Measurements from ENCODE around the gene AHNAK.

Gene AHNAK

GRCh38 chr11:62591448-62592145 lies 45.0 kb upstream of the AHNAK start, which contains the start of gene TUT1 (continued):
- TF ChIP-seq PBX3 (CRISPR knock-in tag; IDR thresholded peaks at IDR 0.05) = 0 out of 2 replicates have a peak, but pooled peaks have one; percentile 51
- no peak for TF ChIP-seq ZNF148 (tag by site-specific recombination; IDR thresholded peaks at IDR 0.05; ENCODE audit: borderline replicate concordance)
- peak; percentile 72 for TF ChIP-seq ZBTB8A (tag by site-specific recombination; IDR thresholded peaks at IDR 0.05)
- peak; percentile 84 for TF ChIP-seq TSHZ1 (tag by site-specific recombination; IDR thresholded peaks at IDR 0.05; ENCODE audit: borderline replicate concordance)
- no peak for TF ChIP-seq ZNF23 (tag by site-specific recombination; IDR thresholded peaks at IDR 0.05; ENCODE audit: borderline replicate concordance)
- peak; percentile 71; the same call in 1 of the 2 replicates for TF ChIP-seq GLI4 (tag by site-specific recombination; IDR thresholded peaks at IDR 0.05)
- no peak for TF ChIP-seq SCRT1 (tag by site-specific recombination; IDR thresholded peaks at IDR 0.05; ENCODE audit: borderline replicate concordance)
- TF ChIP-seq ZNF354C (tag by site-specific recombination; IDR thresholded peaks at IDR 0.05; ENCODE audit: borderline replicate concordance, low read depth) = no peak
- no peak for TF ChIP-seq ZNF114 (tag by site-specific recombination; IDR thresholded peaks at IDR 0.05)
- TF ChIP-seq ZNF140 (tag by site-specific recombination; IDR thresholded peaks at IDR 0.05) = no peak
- peak; percentile 90 for TF ChIP-seq ZNF580 (tag by site-specific recombination; IDR thresholded peaks at IDR 0.05)
- TF ChIP-seq OVOL3 (tag by site-specific recombination; IDR thresholded peaks at IDR 0.05) = no peak
- TF ChIP-seq ZNF433 (tag by site-specific recombination; IDR thresholded peaks at IDR 0.05; ENCODE audit: low read depth) = no peak
- TF ChIP-seq ZNF548 (tag by site-specific recombination; IDR thresholded peaks at IDR 0.05) = no peak
- TF ChIP-seq SP2 (tag by site-specific recombination; IDR thresholded peaks at IDR 0.05) = peak; percentile 93
- TF ChIP-seq ZNF391 (tag by site-specific recombination; IDR thresholded peaks at IDR 0.05; ENCODE audit: borderline replicate concordance, low read depth) = peak; percentile 85; the same call in 1 of the 2 replicates
- TF ChIP-seq ZNF449 (tag by site-specific recombination; IDR thresholded peaks at IDR 0.05) = no peak
- no peak for TF ChIP-seq ZNF837 (tag by site-specific recombination; IDR thresholded peaks at IDR 0.05)
- peak; percentile 90 for TF ChIP-seq ZNF24 (tag by site-specific recombination; IDR thresholded peaks at IDR 0.05)
- TF ChIP-seq ZNF561 (tag by site-specific recombination; IDR thresholded peaks at IDR 0.05; ENCODE audit: borderline replicate concordance) = no peak
- TF ChIP-seq ZNF843 (tag by site-specific recombination; IDR thresholded peaks at IDR 0.05) = peak; percentile 73; the same call in 1 of the 2 replicates
- peak; percentile 38; the same call in 1 of the 2 replicates for TF ChIP-seq KLF9 (tag by site-specific recombination; IDR thresholded peaks at IDR 0.05; ENCODE audit: low read depth)
- TF ChIP-seq ZSCAN4 (tag by site-specific recombination; IDR thresholded peaks at IDR 0.05) = 0 out of 2 replicates have a peak, but pooled peaks have one; percentile 44
- TF ChIP-seq ZNF521 (tag by site-specific recombination; IDR thresholded peaks at IDR 0.05) = no peak
- TF ChIP-seq ZNF175 (tag by site-specific recombination; IDR thresholded peaks at IDR 0.05) = no peak
- TF ChIP-seq AEBP2 (tag by site-specific recombination; IDR thresholded peaks at IDR 0.05; ENCODE audit: borderline replicate concordance) = no peak

All from HEK293 (cell line).